Measurements from ENCODE around the gene SLC16A6. TPM values are rescaled to one million over a fixed set of nuclear protein-coding genes. Genes with fewer than 3 reads are reported as not detected.

Gene SLC16A6
- total RNA-seq, 4 donors from 2014 or later = 0.66 to 7.1 (median 3.8) TPM

GRCh38 chr17:68307443-68307842 is 16.5 kb upstream of the SLC16A6 start:
- DNase-seq (no peak), ATAC-seq (no peak)
- Histone ChIP-seq H3K4me3 (no peak overlapping the region), H3K36me3 (no peaks in the 10 kb centered on the region), H3K27ac (no peak overlapping the region), H3K4me1 (peaks cover 0 to 1% of the 10 kb centered on the region in 2 donors), H3K9me3 (no peaks in the 10 kb centered on the region), H3K27me3 (no peaks in the 10 kb centered on the region)
- intact Hi-C loops (cut with DNase I; ENCODE audit: low total_unique reads) (no loop called here), in situ Hi-C loops (cut with MboI; ENCODE audit: low sequenced_read_pairs in 4 of 4) (no loop called here)
- TF ChIP-seq CTCF (IDR thresholded peaks at IDR 0.05 in 4 of 5, conservative IDR thresholded peaks at IDR 0.05 in 1 of 5) (no peak), POLR2A (IDR thresholded peaks at IDR 0.05) (no peak)

- no peak for ATAC-seq
- in situ Hi-C loops (cut with MboI; ENCODE audit: low sequenced_read_pairs in 4 of 4) = no loop called here
- no peaks in the 10 kb centered on the region for H3K27me3 ChIP-seq
Measured at GRCh38 chr17:68306819-68307218, 15.9 kb upstream of the SLC16A6 start.

GRCh38 chr17:68305142-68305541 is 14.2 kb upstream of the SLC16A6 start:
- in situ Hi-C loops (cut with MboI; ENCODE audit: low sequenced_read_pairs in 4 of 4) = no loop called here
- no peaks in the 10 kb centered on the region for H3K36me3 ChIP-seq
- H3K4me1 ChIP-seq = no peaks in the 10 kb centered on the region
- DNase-seq (no peak), ATAC-seq (no peak)
- no peak overlapping the region for H3K27ac ChIP-seq
- no peaks in the 10 kb centered on the region for H3K27me3 ChIP-seq
- H3K9me3 ChIP-seq = no peaks in the 10 kb centered on the region
- intact Hi-C loops (cut with DNase I; ENCODE audit: low total_unique reads) = no loop called here
- H3K4me3 ChIP-seq = no peak overlapping the region
- TF ChIP-seq POLR2A (IDR thresholded peaks at IDR 0.05) = no peak
- no peak for TF ChIP-seq CTCF (IDR thresholded peaks at IDR 0.05 in 4 of 5, conservative IDR thresholded peaks at IDR 0.05 in 1 of 5)

More at GRCh38 chr17:68306819-68307218, 15.9 kb upstream of the SLC16A6 start:
- DNase-seq = no peak
- TF ChIP-seq CTCF (IDR thresholded peaks at IDR 0.05 in 4 of 5, conservative IDR thresholded peaks at IDR 0.05 in 1 of 5) = no peak
- TF ChIP-seq POLR2A (IDR thresholded peaks at IDR 0.05) = no peak
- intact Hi-C loops (cut with DNase I; ENCODE audit: low total_unique reads) = no loop called here
- H3K4me3 ChIP-seq = no peak overlapping the region
- H3K9me3 ChIP-seq = no peaks in the 10 kb centered on the region
- no peaks in the 10 kb centered on the region for H3K36me3 ChIP-seq
- H3K27ac ChIP-seq = no peak overlapping the region
- H3K4me1 ChIP-seq = no peaks in the 10 kb centered on the region

- intact Hi-C loops (cut with DNase I; ENCODE audit: low total_unique reads) = no loop called here
- no peak overlapping the region for H3K27ac ChIP-seq
- no peaks in the 10 kb centered on the region for H3K4me1 ChIP-seq
- DNase-seq = no peak
- no peaks in the 10 kb centered on the region for H3K27me3 ChIP-seq
- H3K36me3 ChIP-seq = no peaks in the 10 kb centered on the region
- TF ChIP-seq CTCF (IDR thresholded peaks at IDR 0.05 in 4 of 5, conservative IDR thresholded peaks at IDR 0.05 in 1 of 5) = no peak
- no peaks in the 10 kb centered on the region for H3K9me3 ChIP-seq
- in situ Hi-C loops (cut with MboI; ENCODE audit: low sequenced_read_pairs in 4 of 4) = no loop called here
- no peak for ATAC-seq
- no peak overlapping the region for H3K4me3 ChIP-seq
Measured at GRCh38 chr17:68304706-68305105, 13.8 kb upstream of the SLC16A6 start.

GRCh38 chr17:68302666-68303065 is 11.7 kb upstream of the SLC16A6 start:
- DNase-seq (no peak), ATAC-seq (no peak)
- intact Hi-C loops (cut with DNase I; ENCODE audit: low total_unique reads) (no loop called here), in situ Hi-C loops (cut with MboI; ENCODE audit: low sequenced_read_pairs in 4 of 4) (no loop called here)
- H3K27me3 ChIP-seq = no peaks in the 10 kb centered on the region
- no peaks in the 10 kb centered on the region for H3K36me3 ChIP-seq
- TF ChIP-seq CTCF (IDR thresholded peaks at IDR 0.05 in 4 of 5, conservative IDR thresholded peaks at IDR 0.05 in 1 of 5) = no peak
- no peaks in the 10 kb centered on the region for H3K9me3 ChIP-seq
- H3K4me1 ChIP-seq = peaks cover 4 to 7% of the 10 kb centered on the region in 2 donors
- no peak overlapping the region for H3K4me3 ChIP-seq
- H3K27ac ChIP-seq = no peak overlapping the region

Measured in gastrocnemius medialis (tissue), 4 donors.